Left ventricle myocardium superior (tissue), 1 donor: Measurements from ENCODE around the gene IPO9. TPM values are rescaled to one million over a fixed set of nuclear protein-coding genes. Genes with fewer than 3 reads are reported as not detected.
"Not testable (repeated sequence)": the region's sequence is repeated elsewhere in the genome, so short reads cannot be mapped to it uniquely, and the experiment has no call there.

Experiments used
- ATAC-seq: fragments of 200-7000 bp; cut with Tn5 transposase; one replicate; pipeline ENCODE4 v1.9.1; 2020; ENCODE audit warnings: mild to moderate bottlenecking, moderate library complexity
- DNase-seq: peaks from one replicate; pipeline ENCODE4 v3.0.0-alpha.2; 2020
- intact Hi-C: fragments of 100-400 bp; cut with micrococcal nuclease; formaldehyde crosslinking; loops from one replicate; pipeline ENCODE4 v1.11.0; 2022
- total RNA-seq: library from RNA; stranded (reverse); fragmentation: NEBNext Ultra II Directional; extraction: Animal tissue kit (Norgen Biotek cat#: 25700); gene quantifications from one replicate; pipeline ENCODE4 v1.2.1, GENCODE V29; 2021
- donor health status: DM: no; HTN: yes; CAD: no; lungs with severe emphysema.

Gene IPO9
- total RNA-seq, 1 donor from 2014 or later, result 22.1 TPM

DNA sequence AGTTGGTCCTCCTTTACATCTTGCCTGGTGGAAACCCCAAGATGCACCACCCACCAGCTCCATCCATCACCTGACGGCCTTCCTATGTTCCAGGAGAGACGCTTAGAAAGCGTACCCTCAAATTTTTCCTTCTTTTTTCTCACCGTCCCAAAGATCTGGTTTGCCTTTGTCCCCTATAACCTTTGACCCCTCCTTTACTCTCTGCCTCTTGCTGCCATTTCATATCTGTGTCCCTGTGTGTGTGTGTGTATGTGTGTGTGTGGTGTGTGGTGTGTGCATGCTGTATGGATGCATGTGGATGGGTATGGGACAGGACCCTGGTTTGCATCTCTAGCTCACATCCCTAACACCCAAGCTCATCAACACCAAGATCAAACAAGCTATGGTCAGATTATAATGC, 22.2 kb upstream of the IPO9 start:
- no peak for ATAC-seq
- no peak for DNase-seq
- intact Hi-C loops, result no loop called here

DNA sequence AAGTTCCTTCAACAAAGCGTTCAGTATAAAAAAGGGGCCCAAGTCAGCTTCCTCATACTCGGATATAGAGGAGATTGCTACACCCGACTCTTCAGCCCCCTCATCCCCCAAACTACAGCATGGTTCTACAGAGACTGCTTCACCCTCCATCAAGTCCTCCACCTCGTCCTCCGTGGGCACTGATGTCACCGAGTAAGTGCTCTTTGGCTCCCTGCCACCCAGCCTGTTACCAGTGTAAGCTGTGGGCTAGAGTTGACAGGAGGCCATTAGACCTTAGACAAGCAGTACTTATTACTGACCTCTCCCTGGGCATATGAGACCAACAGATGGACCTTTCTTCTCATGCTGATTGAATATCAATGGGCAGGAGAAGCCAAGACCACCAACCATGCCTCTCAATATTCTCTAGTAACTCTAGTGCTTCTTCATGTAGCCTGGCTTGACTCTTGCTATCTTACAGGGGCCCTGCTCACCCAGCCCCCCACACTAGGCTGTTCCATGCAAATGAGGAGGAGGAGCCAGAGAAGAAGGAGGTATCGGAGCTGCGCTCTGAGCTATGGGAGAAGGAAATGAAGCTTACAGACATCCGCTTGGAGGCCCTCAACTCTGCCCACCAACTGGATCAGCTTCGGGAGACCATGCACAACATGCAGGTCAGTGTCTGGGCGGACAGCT, 20.9 kb upstream of the IPO9 start:
- ATAC-seq, result peak; percentile 84
- intact Hi-C loops, result no loop called here
- DNase-seq, result peak; percentile 76

DNA sequence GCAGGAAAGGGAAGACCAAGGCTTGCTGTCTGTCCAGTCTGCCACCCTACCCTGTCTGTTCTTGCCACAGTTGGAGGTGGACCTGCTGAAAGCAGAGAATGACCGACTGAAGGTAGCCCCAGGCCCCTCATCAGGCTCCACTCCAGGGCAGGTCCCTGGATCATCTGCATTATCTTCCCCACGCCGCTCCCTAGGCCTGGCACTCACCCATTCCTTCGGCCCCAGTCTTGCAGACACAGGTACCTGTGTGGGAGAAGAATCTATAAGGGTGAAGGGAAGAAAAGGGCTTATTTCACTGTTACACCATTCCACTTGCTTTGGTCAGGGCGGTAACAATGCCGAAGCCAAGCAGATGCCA, 20.3 kb upstream of the IPO9 start:
- no peak for DNase-seq
- intact Hi-C loops, result no loop called here
- no peak for ATAC-seq

DNA sequence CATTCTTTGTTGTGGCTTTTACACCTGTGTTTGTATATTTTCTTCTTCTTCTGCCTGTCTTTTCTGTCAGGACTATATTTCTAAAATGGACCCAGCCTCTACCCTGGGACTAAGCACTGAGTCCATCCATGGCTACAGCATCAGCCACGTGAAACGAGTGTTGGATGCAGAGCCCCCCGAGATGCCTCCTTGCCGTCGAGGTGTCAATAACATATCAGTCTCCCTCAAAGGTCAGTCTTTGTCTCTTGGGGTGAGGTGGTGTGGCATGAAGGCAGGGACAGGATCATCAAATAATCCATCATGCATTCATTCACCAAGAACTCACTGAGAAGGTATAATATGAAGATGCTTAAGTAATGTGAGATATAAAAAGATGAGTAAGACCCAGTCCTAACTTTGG, 19.1 kb upstream of the IPO9 start:
- DNase-seq, result no peak
- intact Hi-C loops, result no loop called here
- no peak for ATAC-seq

DNA sequence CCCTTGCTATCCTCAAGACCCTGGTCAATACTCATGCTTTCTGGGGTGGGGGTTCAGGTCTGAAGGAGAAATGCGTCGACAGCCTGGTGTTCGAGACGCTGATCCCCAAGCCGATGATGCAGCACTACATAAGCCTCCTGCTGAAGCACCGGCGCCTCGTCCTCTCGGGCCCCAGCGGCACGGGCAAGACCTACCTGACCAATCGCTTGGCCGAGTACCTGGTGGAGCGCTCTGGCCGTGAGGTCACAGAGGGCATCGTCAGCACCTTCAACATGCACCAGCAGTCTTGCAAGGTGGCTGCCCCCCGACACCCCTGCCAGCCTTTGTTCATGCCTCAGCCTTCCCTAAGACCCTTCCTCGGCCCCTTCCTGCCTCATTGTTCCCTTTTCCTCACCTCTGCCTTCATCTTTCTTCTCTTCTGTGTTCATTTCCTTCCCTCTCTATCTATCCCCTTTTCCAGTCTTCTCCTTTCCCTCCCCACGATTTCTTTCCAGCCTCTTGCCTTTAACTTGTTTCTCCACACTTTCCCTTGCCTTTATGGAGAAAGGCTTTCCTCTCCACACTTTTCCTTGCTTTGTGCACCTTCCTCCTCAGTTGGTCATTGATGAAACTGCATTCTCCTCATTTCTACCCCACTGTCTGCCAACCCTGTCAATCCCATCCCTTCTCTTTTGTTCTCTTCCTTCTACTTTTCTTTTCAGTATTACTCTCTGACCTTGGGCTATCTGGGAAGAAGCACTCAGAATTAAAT, 18.3 kb upstream of the IPO9 start:
- intact Hi-C loops, result no loop called here
- ATAC-seq, result no peak
- no peak for DNase-seq

DNA sequence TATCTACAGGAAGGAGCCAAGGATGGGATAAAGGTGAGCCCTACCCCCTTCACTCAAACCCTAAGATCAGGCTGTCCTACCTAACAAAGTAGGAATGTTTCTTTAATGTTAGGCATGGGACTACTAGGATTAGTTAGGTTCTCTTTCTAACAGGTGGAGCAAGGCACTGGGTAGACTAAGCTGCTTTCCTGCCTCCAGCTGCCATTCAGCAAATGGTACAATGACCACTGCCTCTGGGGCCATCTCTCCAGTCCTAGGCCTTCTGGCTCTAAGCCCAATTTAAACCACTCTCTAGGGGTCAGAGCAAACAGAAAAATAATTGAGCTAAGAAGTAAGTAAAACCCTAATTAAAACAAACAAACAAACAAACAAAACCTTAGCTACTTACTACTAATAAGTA, 15.7 kb upstream of the IPO9 start:
- intact Hi-C loops, result no loop called here
- ATAC-seq, result no peak
- no peak for DNase-seq

DNA sequence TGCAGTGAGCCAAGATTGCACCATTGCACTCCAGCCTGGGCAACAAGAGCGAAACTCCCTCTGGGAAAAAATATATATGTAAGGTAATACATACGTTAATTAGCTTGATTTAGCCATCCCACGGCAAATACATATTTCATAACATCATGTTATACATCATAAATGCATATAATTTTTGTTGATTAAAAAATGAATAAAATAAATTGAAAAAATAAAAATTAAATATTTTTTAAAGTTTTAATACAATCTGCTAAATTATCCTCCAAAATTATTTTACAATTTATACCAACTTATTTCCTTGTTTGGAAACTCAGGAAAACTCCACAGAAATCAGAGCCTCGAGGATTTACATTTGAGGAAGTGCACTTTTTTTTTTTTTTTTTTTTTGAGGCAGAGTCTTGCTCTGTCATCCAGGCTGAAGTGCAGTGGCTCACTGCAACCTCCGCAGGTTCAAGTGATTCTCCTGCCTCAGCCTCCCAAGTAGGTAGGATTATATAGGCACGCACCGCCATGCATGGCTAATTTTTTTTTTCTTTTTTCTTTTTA, 12.6 kb upstream of the IPO9 start:
- intact Hi-C loops, result no loop called here
- no peak for ATAC-seq
- DNase-seq, result no peak

GRCh38 chr1:201818971-201819750, 9.8 kb upstream of the IPO9 start:
- intact Hi-C loops, result no loop called here
- DNase-seq, result no peak
- no peak for ATAC-seq

GRCh38 chr1:201820413-201820812, 8.5 kb upstream of the IPO9 start:
- intact Hi-C loops, result no loop called here
- peak; percentile 65 for ATAC-seq
- DNase-seq, result peak; percentile 37

DNA sequence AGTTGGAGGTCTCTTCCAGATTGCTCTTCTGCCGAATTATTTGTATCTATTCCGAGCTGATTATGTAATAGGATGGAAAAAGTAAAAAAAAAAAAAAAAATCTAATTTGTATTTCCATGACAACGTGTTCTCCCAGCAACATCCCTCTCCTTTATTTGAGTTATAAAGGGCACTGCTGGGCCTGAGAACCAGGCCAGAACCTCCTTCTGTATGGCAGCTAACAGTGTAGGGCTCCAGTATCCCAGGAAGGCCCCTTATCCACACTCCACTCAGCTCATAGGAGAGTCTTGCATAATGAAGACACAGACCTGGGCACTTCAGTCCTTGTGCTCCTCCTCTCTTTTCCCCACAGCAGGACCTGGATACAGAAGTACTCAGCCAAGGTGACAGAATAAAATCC, 3.7 kb upstream of the IPO9 start:
- intact Hi-C loops, result no loop called here
- ATAC-seq (no peak), DNase-seq (no peak)

DNA sequence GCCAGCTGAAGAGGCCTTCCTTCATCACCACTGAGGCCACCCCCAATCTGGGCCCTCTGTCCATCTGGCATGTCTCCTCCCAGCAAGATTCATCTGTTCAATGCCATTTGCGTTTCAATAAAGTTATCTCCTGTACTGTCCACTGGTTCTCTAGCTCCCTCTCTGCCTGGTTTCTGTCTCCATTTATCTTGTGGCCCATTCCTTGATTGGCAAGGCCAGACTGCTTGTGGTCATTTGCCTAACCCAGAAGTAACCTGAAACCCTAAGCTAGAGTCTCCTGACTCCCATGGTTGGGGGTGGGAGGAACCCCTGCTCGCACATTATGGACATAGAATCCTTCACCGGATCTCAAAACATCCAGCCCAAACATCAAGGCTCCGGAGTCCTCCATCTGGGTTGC, 2.1 kb upstream of the IPO9 start:
- ATAC-seq, result no peak
- no peak for DNase-seq
- intact Hi-C loops, result no loop called here

DNA sequence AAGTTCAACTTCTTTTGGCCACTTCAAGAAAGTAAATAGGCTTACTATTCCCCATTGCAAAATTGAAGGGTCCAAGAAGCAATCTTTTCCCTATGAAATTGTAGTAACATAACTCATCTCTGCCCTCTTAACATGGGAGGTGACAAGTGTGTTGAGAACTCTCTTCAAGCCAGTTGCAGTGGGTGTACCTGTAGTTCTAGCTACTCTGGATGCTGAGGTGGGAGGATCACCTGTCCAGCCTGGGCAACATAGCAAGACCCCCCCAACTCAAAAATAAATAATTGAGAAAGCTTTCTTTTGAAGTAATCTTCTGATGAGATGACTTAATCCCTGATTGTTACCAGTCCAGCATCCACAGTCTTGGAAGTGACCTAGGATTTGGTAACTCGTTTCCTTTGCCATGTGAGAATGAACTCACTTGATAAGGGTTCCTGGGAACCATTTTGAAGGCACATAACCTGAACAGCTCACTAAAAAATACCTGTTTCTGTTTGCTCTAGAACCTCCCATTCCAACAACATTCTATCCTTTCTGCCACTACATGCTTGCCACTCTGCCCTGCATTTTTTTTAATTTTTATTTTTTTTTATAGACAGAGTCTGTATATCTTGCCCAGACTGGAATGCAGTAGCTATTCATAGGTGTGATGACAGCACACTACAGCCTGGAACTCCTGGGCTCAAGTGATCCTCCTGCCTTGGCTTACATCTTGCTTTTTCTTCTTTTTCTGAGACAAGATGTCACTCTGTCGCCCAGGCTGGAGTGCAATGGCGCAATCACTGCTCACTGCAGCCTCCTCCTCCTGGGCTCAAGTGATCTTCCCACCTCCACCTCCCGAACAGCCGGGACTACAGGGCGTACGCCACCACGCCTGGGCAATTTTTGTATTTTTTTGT, 1.4 kb upstream of the IPO9 start:
- DNase-seq, result no peak
- ATAC-seq, result peak; percentile 8
- intact Hi-C loops, result no loop called here

GRCh38 chr1:201828217-201828819, 639 bp upstream of the IPO9 start:
- ATAC-seq (no peak), DNase-seq (no peak)
- intact Hi-C loops, result no loop called here

- intact Hi-C loops, result no loop called here
- DNase-seq, result no peak
- ATAC-seq, result no peak
Measured at GRCh38 chr1:201831371-201831770, 2.4 kb downstream of the IPO9 start.

DNA sequence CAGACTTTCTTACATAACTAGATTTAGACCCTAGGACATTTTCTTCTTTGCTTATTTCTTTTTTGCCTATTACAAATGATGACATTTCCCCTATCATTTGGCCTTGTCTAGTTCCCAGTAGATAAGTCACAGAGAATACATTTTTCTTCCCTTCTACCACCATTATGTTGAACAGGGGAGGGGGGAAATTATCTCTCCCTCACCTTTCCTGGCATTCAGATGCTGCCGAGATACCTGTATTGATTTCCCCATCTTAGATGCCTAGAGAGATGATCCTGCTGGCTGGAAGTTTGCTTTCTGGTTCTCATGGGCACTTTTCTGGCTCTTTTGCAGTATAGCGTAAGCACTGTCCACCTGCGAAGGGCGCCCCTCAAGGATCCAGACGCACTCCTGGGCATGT, 5.7 kb downstream of the IPO9 start:
- intact Hi-C loops, result no loop called here
- DNase-seq, result no peak

DNA sequence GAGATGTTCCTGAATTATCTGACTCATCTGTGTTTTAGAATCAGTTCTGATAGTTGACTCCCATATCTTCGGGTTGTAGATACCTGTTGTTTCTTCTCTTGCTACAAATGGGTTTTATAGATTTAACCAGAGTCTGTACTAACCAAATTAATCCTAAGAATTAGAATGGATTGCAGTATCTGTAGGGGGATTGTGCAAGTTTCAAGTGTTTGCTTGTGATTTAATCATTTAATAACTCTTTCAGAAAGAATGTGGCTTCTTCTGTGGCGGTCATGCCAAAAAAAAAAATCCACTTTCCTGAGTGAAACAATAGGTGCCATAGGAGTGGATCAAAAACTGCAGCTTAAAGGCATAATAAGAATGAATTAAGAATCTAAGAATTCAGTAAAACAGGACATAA, 9.4 kb downstream of the IPO9 start:
- intact Hi-C loops, result no loop called here
- DNase-seq (no peak), ATAC-seq (no peak)

More for the DNA sequence above, 5.7 kb downstream of the IPO9 start:
- no peak for ATAC-seq

GRCh38 chr1:201839089-201839488, 10.1 kb downstream of the IPO9 start:
- intact Hi-C loops, DNase-seq, ATAC-seq: not testable (repeated sequence)

DNA sequence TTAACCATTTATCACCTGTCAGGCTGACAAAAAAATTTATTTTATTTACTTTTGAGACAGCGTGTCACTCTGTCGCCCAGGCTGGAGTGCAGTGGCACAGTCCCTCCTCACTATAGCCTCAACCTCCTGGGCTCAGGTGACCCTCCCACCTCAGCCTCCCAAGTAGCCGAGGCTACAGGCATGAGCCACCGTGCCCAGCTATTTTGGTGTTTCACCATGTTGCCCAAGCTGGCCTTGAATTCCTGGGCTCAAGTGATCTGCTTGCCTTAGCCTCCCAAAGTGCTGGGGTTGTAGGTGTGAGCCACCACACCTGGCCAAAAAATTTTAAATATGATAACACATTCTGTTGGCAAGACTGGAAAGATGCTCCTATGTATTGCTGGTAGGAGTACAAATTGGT, 11.1 kb downstream of the IPO9 start:
- ATAC-seq, result no peak
- intact Hi-C loops, result no loop called here
- no peak for DNase-seq

- ATAC-seq, result no peak
- intact Hi-C loops, result no loop called here
- no peak for DNase-seq
Measured at GRCh38 chr1:201840490-201840889, 11.5 kb downstream of the IPO9 start.
